ENCODE measurements around the gene SLC27A2. TPM values are rescaled to one million over a fixed set of nuclear protein-coding genes. Genes with fewer than 3 reads are reported as not detected.
"Not testable (repeated sequence)": the region's sequence is repeated elsewhere in the genome, so short reads cannot be mapped to it uniquely, and the experiment has no call there.

Gene SLC27A2
- total RNA-seq, 1 donor from 2014 or later = 2.1 TPM

GRCh38 chr15:50168783-50169411, 13.1 kb upstream of the SLC27A2 start:
- Histone ChIP-seq H3K4me3 (no peak overlapping the region), H3K27me3 (no peaks in the 10 kb centered on the region), H3K4me2 (no peak overlapping the region)

GRCh38 chr15:50172360-50172895, 9.6 kb upstream of the SLC27A2 start:
- H3K4me3 Mint-ChIP-seq; H3K4me2 ChIP-seq; H3F3A ChIP-seq (ENCODE audit: low read depth); DNase-seq (ENCODE audit: low spot score); H3K4me3 ChIP-seq; H3K4me1 ChIP-seq; H3K4me1 Mint-ChIP-seq; H3K27me3 ChIP-seq; H3K36me3 Mint-ChIP-seq; H3K27ac ChIP-seq; H4K20me1 ChIP-seq (ENCODE audit: low read depth); H3K27ac Mint-ChIP-seq; H2AFZ ChIP-seq (replicated peaks); H3K9ac ChIP-seq; H3K9me3 ChIP-seq (ENCODE audit: low read depth); H3K79me2 ChIP-seq (ENCODE audit: low read depth); H3K36me3 ChIP-seq; H3K27me3 Mint-ChIP-seq (ENCODE audit: insufficient read depth, low read depth): not testable (repeated sequence)
- peaks cover 25% of the 10 kb centered on the region for H3K9me3 Mint-ChIP-seq

More at GRCh38 chr15:50168783-50169411, 13.1 kb upstream of the SLC27A2 start:
- peaks cover 9% of the 10 kb centered on the region for H3K27me3 Mint-ChIP-seq (ENCODE audit: insufficient read depth, low read depth)
- H3K36me3 Mint-ChIP-seq = no peaks in the 10 kb centered on the region
- Histone ChIP-seq H3K27ac (no peak overlapping the region), H3K79me2 (ENCODE audit: low read depth) (no peaks in the 10 kb centered on the region), H3K36me3 (no peaks in the 10 kb centered on the region), H3K9me3 (ENCODE audit: low read depth) (no peaks in the 10 kb centered on the region), H3K4me1 (no peaks in the 10 kb centered on the region), H3K9ac (no peak overlapping the region), H3F3A (ENCODE audit: low read depth) (no peaks in the 10 kb centered on the region), H2AFZ (replicated peaks) (peak overlapping the region; percentile 85), H4K20me1 (ENCODE audit: low read depth) (no peaks in the 10 kb centered on the region)
- H3K27ac Mint-ChIP-seq = no peak overlapping the region
- no peak for DNase-seq (ENCODE audit: low spot score)
- peaks cover 10% of the 10 kb centered on the region for H3K4me1 Mint-ChIP-seq
- no peak overlapping the region for H3K4me3 Mint-ChIP-seq
- H3K9me3 Mint-ChIP-seq = peaks cover 17% of the 10 kb centered on the region
- no peak for TF ChIP-seq CTCF (IDR thresholded peaks at IDR 0.05)
- TF ChIP-seq EZH2phosphoT487 (IDR thresholded peaks at IDR 0.05) = no peak
- no peak for TF ChIP-seq EZH2 (IDR thresholded peaks at IDR 0.05)

GRCh38 chr15:50176869-50177268, 5.1 kb upstream of the SLC27A2 start:
- H3K27me3 ChIP-seq = peaks cover 32% of the 10 kb centered on the region
- no peaks in the 10 kb centered on the region for H4K20me1 ChIP-seq (ENCODE audit: low read depth)
- H3K36me3 ChIP-seq = no peaks in the 10 kb centered on the region
- no peaks in the 10 kb centered on the region for H3K79me2 ChIP-seq (ENCODE audit: low read depth)
- H3K4me3 Mint-ChIP-seq = no peak overlapping the region
- no peak overlapping the region for H2AFZ ChIP-seq (replicated peaks)
- DNase-seq (ENCODE audit: low spot score) = no peak
- peaks cover 5% of the 10 kb centered on the region for H3K4me1 ChIP-seq
- H3K9ac ChIP-seq = no peak overlapping the region
- peaks cover 14% of the 10 kb centered on the region for H3K9me3 Mint-ChIP-seq
- no peak overlapping the region for H3K27ac Mint-ChIP-seq
- H3K27ac ChIP-seq = no peak overlapping the region
- no peaks in the 10 kb centered on the region for H3K9me3 ChIP-seq (ENCODE audit: low read depth)
- peaks cover 10% of the 10 kb centered on the region for H3F3A ChIP-seq (ENCODE audit: low read depth)
- TF ChIP-seq CTCF (IDR thresholded peaks at IDR 0.05) (no peak), EZH2 (IDR thresholded peaks at IDR 0.05) (no peak), EZH2phosphoT487 (IDR thresholded peaks at IDR 0.05) (no peak)
- no peak overlapping the region for H3K4me2 ChIP-seq
- H3K4me3 ChIP-seq = no peak overlapping the region
- peaks cover 8% of the 10 kb centered on the region for H3K4me1 Mint-ChIP-seq
- no peaks in the 10 kb centered on the region for H3K36me3 Mint-ChIP-seq
- H3K27me3 Mint-ChIP-seq (ENCODE audit: insufficient read depth, low read depth) = peaks cover 17% of the 10 kb centered on the region

GRCh38 chr15:50180091-50180490, 1.9 kb upstream of the SLC27A2 start:
- Histone ChIP-seq H3K9ac (no peak overlapping the region), H4K20me1 (ENCODE audit: low read depth) (no peaks in the 10 kb centered on the region), H3K27me3 (peaks cover 60% of the 10 kb centered on the region), H3K9me3 (ENCODE audit: low read depth) (no peaks in the 10 kb centered on the region), H3K4me2 (no peak overlapping the region), H3K79me2 (ENCODE audit: low read depth) (no peaks in the 10 kb centered on the region), H3F3A (ENCODE audit: low read depth) (peaks cover 10% of the 10 kb centered on the region), H3K36me3 (no peaks in the 10 kb centered on the region), H3K27ac (no peak overlapping the region), H3K4me1 (peaks cover 12% of the 10 kb centered on the region), H2AFZ (replicated peaks) (no peak overlapping the region), H3K4me3 (no peak overlapping the region)
- H3K9me3 Mint-ChIP-seq = peaks cover 3% of the 10 kb centered on the region
- no peak for DNase-seq (ENCODE audit: low spot score)
- H3K4me1 Mint-ChIP-seq = peaks cover 12% of the 10 kb centered on the region
- no peak for TF ChIP-seq EZH2phosphoT487 (IDR thresholded peaks at IDR 0.05)
- no peak for TF ChIP-seq EZH2 (IDR thresholded peaks at IDR 0.05)
- no peak for TF ChIP-seq CTCF (IDR thresholded peaks at IDR 0.05)
- H3K27me3 Mint-ChIP-seq (ENCODE audit: insufficient read depth, low read depth) = peaks cover 31% of the 10 kb centered on the region
- H3K36me3 Mint-ChIP-seq = no peaks in the 10 kb centered on the region
- H3K27ac Mint-ChIP-seq = no peak overlapping the region
- H3K4me3 Mint-ChIP-seq = peak overlapping the region; percentile 50

Data from neural progenitor cell (in vitro differentiated cells).